DMS114 treated with DMSO at 0.1 percent for 48 hours (cell line): ENCODE measurements around the gene ZNF836.

Experiments used
- DNase-seq: peaks from one replicate; lab custom pipeline; 2025; ENCODE audit not compliant: unreplicated experiment; lab: John Stamatoyannopoulos, UW

The ZNF836 gene

DNA sequence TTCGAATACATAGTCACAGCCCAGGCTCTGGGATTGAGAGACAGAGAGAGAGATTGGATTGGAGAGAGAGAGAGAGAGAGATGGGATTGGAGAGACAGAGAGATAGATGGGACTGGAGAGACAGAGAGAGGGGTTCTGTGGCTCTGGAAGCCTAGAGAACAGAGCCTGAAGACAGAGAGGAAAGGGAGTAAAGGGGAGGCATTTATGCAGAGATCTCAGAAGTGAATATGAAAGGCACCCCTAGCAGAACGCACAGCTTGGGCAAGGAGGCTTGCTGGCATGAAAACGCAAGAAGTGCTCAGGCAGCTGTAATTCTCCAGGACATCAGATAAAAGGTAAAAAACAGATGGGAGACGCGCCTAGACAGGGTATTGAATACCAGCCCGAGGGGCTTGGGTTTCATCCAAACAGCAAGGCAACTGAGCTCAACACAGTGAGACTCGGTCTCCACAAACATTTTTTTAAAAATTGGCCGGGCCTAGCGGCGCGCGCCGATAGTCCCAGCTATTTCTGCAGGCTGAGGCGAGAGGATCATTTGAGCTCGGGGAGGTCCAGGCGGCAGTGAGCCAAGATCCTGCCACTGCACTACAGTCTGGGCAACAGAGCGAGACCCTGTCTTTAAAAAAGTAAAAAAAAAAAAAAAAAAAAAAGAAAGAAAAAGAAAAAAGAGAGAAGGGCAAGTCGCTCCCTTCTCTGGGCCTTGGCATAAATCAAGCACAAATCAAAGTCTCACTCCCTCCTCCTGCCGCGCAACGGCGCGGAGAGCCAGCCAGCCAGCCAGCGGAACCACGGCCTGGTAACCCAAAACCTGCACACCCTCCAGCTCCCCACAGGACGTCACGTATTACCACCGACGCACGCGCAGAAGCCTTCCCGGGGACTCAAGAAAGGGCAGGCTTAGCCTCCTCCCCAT is 17.7 kb upstream of the ZNF836 start:
- DNase-seq: no peak

DNA sequence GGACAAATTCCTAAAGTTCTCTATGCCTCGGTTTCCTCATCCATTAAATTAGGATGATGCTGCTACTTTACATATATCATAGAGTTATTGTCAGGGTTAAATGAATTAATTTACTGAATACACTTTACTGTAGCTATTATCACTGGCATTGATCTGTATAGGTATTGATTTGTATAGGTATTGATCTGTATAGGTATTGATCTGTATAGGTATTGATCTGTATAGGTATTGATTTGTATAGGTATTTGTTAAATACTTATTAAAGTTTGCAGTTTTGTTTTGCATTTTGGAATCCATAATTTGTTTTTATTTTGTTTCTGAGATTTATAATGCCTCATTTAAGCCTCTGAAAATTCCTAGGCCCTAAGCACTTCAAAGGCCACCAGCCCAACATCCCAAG is 16.0 kb upstream of the ZNF836 start:
- no peak for DNase-seq

DNA sequence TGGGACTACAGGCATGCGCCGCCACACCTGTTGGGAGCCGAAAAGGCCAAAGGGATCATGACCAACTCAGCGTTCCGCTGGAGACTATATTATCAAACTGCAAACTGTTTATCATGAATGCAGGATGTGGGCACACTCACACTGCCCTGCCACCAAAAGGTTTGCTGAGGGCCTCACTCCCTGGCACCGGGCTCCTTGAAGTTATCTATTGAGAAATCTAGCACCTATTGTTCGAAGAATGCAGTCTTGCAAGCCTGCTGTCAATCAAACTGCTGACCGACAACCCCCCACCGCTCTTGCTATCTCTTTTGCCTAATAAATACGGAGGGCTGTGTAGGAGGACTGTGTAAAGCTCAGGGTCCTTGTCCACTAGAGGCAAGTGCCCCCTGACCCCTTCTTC is 5.2 kb upstream of the ZNF836 start:
- DNase-seq: no peak

DNA sequence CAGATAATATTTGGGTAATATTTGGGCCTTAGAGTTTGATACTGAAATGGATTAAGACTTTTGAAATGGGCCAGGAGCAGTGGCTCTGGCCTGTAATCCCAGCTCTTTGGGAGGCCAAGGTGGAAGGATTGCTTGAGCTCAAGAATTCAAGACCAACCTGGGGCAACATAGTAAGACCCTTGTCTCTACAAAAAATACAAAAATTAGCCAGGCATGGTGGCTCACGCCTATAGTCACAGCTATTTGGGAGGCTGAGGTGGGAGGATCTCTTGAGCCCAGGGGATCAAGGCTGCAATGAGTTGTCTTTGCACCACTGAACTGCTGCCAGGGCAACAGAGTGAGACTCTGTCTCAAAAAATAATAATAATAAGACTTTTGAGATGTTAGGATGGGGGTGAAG is 926 bp upstream of the ZNF836 start:
- no peak for DNase-seq

DNA sequence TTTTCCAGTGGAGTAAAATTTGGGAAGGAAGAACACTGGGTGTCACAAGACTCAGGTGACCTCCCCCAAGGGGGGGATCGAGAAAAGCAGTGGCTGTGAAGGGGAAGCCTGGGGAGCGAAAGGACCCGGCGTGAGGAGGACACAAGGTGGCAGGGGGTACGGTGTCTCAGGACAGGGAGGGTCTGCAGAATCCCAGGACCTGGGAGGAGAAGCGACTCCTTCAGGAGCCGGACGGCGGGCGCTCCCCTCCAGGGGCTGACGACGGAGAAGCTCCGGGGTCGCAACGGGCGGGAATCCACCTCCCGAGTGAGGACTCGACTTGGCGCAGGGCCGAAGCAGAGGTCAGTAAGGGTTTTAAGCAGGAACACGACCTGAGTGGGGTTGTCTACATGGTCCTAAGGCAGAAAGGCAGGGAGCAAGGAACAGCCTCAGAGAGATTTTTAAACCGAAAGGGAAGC is 529 bp downstream of the ZNF836 start:
- no peak for DNase-seq

DNA sequence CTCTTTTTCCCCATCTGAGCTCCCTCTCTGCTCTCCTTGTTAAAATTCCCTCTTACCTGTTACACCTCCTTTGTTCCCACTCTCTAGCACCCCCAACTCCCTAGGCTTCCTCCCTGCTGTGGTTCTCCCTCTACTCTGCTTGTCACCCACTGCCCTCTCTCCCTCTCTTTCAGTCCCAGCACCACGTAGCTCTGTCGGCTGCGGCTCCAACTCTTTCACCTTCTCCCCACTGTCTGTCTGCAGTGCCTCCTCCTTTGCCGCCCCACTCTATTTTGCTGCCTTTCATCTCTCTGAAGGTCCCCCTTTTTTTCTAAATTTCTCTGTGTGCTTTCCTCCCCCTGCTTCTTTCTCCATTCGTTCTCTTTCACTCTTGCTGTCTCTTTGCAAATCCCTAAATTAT is 1.1 kb downstream of the ZNF836 start:
- no peak for DNase-seq

DNA sequence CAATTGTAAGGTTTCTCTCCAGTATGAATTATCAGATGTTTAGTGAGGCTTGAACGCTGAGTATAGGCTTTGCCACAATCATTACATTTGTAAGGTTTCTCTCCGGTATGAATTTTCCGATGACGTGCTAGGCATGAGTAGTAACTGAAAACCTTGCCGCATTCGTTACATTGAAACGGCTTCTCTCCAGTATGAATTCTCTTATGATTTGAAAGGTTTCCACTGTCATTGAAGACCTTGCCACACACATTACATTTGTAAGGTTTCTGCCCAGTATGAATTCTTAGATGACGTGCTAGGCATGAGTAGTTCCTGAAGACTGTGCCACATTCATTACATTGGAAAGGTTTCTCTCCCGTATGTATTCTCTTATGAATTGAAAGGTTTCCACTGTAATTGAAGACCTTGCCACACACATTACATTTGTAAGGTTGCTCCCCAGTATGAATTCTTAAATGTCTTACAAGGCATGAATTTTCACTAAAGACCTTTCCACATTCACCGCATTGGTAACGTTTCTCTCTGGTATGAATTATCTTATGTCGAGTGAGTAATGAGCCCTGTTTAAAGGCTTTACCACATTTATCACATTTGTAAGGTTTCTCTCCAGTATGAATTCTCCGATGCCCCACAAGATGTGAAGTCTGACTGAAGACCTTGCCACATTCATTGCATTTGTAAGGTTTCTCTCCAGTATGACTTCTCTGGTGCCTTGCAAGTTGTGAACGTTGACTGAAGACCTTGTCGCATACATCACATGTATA is 15.6 kb downstream of the ZNF836 start:
- DNase-seq: no peak

DNA sequence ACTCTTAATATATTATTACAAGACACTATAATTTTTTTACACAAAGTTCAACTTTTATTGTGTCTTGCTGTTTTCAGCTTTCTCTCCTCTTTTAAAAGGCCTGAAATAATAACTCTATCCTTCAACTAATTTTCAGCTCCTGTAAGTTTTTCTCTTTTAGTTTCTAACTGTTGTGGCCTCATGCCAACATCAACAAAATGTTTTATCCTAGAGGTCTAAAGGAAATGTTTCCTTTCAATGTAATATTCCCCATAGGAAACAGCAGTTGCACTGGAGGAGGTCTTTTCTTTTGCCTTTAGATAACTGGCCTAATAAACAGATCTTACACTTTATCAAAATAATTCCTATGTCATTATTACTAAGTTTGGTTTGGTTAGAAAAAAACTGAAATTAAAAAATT is 23.2 kb downstream of the ZNF836 start:
- DNase-seq: no peak

DNA sequence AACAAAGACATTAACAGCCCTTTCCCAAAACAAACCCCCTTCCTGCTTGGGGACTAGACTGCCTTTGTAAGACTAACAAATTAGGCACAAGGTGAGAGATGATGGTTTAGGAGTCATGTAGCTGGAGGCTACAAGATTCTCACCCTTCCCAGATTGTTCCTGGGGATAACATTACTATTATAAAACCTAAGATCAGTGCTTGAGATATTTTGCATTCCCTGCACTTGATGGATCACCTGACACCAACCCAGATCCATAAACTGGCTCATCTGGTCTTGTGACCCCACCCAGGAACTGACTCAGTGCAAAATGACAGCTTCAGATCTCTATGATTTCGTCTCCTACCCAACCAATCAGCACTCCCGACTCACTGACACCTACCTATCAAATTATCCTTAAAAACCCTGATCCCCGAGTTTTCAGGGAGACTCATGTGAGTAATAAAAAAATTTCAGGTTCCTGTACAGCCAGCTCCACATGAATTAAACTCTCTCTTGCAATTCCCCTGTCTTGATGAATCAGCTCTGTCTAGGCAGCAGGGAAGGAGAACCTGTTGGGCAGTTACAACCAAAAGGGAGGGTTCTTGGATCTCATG is 29.3 kb downstream of the ZNF836 start:
- no peak for DNase-seq

DNA sequence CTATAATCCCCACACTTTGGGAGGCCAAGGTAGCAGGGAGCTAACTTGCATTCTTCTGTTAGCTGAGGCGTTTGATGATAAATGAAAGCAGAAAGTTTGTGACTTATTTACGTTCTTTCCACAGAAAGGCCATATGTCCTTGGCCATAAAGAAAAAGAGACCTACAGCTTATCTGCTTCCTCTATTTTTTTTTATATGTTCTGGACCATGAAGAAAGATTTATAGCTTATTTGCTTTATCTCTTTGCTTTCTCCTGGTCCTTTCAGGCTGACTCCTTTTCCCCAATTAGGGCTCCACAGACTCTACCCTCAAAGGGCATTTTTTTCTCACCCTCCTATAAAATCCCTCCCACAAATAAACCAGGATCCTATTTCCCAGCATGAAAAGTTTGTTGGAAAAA is 30.2 kb downstream of the ZNF836 start:
- no peak for DNase-seq

DNA sequence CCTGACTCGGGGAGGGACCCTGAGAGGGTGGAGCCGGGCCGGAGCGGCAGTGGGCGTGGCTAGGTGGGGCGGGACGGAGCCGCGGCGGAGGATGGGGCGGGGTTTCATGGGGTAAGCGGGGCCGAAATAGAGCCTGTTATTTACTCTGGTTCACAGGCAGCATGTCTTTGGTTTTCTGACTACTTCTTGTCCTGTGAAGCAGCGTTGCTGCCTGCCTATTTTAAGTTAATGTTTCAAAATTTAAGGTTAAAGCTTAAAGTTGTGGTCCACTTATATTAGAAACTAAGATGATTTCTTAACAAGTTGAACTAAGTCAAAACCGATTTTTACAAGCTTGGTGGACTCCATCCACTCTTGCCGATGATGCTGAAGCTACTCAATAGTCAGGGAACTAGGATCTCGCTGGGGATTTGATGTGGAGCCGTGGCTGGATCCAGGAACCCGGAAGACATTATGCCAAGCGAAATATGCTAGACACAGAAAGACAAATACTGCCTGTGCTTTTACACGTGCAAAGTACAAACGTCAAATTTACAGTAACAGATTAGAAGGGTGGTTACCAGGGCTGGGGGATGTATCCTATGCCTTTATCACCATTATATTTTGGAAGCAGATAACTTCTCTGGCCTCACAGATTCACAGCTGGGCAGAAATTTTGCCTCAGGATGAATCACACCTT is 31.2 kb downstream of the ZNF836 start:
- no peak for DNase-seq

DNA sequence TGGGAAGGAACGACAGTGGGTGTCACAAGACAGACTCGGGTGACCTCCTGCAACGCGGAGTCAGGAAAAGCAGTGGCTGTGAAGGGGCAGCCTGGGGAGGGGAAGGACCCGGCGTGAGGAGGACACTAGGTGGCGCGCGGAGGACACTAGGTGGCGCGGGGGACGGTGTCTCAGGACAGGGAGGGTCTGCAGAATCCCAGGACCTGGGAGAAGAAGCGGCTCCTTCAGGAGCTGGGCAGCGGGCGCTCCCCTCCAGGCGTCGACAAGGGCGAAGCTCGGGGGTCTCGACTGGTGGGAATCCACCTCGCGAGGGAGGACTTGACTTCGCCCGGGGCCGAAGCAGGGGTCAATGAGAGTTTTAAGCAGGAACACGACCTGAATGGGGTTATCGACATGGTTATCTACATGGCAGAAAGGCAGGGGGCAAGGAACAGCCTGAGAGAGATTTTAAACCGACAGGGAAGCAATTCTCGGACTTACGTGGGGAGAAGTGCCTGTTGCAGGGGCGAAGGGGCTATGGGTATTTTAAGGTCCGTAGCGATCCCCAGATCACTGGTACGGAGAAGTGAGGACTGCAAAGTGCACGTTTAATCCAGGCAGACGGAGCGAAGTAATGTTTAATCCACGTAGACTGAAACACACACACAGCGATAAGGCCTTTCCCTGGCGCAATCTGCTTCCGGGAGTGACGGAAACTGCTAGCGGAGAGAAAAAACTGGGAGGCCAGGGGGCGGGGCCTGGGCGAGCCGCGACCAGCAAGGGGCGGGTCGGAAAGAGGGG is 32.0 kb downstream of the ZNF836 start, which contains the start of gene ZNF616:
Gene ZNF616, minus strand, starts transcription at position 687 of the 780 bp plus-strand sequence. CDS start 9,426 bp downstream, outside the sequence.
- peak; percentile 94 for DNase-seq

DNA sequence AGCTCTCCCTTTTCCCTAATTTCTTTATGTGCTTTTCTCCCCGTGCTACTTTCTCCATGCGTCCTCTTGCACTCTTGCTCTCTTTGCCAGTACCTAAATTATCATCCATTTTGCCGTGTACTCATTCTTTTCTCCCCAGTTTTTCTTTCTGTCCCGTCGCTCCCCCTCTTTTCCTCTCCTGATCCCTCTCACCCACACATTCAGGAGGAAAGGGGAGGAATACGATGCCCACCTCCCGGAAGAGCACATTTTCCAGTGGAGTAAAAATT is 32.5 kb downstream of the ZNF836 start:
- no peak for DNase-seq

DNA sequence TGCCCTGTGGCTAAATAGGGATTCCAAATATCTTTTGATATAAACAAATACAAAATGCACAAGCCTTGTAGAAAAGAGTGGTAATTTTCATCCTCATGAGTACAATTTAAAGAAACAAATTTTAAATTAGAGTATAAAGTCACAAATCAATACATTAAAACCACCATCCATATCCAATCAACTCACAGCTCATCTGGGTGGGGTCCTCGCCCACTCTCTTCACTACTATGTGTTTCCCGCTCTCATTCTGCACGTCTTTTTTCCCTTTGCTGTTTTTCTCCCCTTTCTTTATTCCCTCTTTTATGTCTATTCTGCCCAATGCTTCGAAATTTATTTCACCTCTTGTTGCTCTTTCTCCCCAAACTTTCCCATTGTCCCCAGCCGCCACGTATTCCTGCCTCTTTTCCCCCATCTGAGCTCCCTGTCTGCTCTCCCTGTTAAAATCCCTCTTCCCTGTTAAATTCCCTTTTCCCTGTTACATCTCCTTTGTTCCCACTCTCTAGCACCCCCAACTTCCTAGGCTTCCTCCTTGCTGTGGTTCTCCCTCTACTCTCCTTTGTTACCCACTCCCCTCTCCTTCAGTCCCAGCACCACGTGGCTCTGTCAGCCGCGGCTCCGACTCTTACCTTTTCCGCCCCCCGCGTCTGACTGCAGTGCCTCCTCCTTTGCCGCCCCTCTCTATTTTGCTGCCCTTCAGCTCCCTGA is 33.0 kb downstream of the ZNF836 start:
- DNase-seq: peak; percentile 41

DNA sequence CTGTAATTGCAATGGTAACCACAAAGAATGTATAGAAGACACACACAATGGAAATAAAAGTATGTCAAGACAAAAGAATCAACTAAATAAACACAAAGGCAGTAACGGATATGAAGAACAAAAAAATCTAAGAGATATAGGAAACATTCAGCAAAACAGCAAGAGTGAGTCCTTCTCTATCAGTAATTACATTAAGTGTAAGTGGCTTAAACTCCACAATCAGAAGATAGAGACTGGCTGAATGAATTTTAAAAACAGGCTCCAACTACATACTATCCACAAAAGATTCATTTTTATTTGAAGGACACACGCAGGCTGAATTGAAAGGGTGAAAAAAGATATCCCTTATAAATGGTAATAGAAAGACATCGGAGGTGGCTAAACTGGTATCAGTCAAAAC is 51.1 kb downstream of the ZNF836 start:
- no peak for DNase-seq

DNA sequence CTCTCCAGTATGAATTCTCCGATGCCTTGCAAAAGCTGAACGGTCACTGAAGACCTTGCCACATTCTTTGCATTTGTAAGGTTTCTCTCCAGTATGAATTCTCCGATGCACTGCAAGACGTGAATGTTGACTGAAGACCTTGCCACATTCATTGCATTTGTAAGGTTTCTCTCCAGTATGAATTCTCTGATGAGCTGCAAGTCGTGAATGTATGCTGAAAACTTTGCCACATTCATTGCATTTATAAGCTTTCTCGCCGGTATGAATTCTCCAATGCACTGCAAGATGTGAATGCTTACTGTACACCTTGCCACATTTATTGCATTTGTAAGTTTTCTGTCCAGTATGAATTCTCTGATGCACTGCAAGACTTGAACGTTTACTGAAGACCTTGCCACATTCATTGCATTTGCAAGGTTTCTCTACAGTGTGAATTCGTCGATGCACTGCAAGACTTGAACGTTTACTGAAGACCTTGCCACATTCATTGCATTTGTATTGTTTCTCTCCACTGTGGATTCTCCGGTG is 55.8 kb downstream of the ZNF836 start:
- DNase-seq: no peak

DNA sequence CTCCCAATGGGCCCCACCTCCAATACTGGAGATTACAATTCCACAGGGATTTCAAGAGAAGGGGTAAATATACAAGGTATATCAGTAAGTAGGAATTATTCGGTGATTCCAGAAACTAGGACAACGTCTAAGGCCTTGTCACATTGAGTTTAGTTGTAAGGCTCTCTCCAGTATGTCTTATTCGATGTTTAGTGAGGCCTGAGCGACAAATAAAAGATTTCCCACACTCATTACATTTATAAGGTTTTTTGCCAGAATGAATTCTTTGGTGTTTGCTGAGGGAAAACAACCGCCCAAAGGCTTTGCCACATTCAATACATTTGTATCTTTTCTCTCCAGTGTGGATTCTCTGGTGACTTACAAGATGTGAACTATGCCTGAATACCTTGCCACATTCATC is 56.7 kb downstream of the ZNF836 start:
- no peak for DNase-seq

DNA sequence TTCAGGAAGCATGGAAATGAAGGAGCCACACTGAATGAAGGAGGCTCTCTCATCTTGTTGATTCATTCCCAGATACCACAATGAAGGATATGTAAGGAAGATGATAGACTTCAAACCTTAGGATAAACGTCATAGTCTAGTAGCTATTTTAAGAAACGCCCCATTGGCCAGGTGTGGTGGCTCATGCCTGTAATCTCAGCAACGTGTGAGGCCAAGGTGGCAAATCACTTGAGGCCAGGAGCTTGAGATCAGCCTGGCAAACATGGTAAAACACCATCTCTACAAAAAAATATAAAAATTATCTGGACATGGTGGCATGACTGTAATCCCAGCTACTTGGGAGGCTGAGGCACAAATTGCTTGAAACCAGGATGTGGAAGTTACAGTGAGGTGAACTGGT is 58.8 kb downstream of the ZNF836 start:
- DNase-seq: no peak

DNA sequence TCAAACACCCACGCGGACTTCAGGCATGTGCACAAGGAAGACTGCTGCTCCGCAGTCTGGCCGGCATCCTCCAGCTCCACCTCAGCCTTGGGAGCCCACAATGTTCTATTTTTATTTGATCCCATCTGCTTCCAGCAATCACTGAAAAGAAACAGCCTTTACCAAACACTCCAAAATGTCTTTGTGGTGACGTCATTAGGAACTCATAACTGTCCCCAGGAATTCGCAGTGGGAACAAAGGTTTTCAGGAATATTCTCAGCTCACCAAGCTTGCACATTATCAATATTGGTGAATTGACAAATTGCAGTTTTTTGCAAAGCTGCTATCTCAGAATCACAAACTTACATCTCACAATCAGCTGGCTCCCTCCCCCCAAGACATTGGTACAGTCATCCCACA is 60.6 kb downstream of the ZNF836 start:
- DNase-seq: no peak
